Stimulated activated CD4-positive, alpha-beta T cell treated with anti-CD3 and anti-CD28 coated beads, TNF-alpha, amount 100 ng/mL, for 1 hour (primary cell): ENCODE measurements around the gene CYP2A6.

Experiments used
- DNase-seq, 3 donors: peaks; one replicate each; pipeline ENCODE4 v3.0.0-alpha.2; 2020; ENCODE audit warnings: low read depth in 3 of 3, low spot score in 1 of 3

The CYP2A6 gene

DNA sequence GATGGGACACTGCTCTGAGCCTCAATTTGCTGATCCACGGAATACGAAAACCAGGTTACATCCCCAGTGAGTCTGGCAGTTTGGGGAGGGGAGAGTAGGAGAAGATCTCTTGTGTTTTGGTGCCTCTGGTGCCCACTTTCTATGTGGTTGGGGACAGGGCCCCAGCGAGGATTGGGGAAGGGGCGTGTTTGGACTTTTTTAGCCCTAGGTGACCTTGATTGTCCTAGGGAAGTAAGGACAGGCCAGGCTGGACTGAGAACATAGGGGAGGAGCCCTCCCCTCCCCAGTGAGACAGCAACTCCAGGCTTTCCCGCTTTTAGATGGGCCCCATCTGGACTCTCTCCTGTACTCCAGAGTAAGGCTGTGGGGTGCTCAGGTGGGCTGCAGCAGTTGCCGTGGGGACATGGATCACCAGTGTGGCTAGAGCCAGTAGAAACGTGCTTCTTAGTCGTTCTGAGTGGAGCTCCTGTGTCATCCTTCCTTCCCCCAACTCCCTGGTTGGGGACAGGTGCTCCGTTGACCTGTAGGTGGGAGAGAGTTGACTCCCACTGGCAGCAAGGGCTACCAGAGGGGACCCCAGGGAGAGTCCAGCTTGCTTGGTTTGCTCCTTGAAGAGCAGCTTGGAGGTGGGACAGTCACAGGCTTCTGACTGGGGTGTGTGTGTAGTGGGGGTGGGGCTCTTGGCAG is 46.9 kb downstream of the CYP2A6 start:
- DNase-seq, result no peak

DNA sequence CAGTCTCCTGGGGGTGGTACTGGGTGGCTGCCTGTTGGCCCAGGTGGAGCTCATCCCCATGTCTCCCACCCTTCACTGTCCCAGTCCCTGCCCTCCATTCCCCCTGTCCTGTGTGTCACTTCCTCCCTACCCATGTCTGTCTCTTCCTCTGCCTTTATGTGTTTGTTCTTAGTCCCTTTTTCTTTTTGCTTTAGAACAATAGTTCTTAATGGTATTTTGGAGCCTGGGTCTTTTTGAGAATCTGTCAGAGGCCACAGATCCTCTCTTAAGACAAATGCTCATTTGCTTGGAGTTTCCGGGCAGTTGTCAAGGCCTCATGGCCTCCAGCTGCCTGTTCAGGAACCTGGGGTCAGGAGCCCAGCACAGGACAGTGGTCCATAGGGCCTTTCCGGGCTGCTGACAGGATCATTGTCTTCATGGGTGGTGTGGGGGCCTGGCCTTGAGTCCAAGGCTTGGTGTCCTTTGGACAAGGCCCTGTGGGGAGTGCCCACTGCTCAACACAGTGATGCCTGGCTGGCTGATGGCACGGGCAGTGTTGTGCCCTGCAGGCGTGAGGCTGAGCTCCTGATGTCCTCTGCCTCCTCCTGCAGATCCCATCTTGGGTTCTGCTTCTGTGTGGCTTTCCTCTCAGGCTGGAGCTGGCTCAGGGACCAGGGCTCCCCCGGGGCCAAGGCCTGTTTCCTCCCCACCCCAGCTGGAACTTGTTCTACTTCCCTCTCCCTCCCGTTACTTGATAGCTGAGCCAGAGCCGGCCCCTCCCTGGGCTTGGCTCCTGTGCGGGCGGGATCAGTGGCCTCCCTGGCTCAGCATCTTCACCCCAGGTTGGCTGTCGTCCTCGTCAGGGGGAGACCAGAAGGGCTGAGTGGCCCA is 47.7 kb downstream of the CYP2A6 start:
- no peak for DNase-seq

DNA sequence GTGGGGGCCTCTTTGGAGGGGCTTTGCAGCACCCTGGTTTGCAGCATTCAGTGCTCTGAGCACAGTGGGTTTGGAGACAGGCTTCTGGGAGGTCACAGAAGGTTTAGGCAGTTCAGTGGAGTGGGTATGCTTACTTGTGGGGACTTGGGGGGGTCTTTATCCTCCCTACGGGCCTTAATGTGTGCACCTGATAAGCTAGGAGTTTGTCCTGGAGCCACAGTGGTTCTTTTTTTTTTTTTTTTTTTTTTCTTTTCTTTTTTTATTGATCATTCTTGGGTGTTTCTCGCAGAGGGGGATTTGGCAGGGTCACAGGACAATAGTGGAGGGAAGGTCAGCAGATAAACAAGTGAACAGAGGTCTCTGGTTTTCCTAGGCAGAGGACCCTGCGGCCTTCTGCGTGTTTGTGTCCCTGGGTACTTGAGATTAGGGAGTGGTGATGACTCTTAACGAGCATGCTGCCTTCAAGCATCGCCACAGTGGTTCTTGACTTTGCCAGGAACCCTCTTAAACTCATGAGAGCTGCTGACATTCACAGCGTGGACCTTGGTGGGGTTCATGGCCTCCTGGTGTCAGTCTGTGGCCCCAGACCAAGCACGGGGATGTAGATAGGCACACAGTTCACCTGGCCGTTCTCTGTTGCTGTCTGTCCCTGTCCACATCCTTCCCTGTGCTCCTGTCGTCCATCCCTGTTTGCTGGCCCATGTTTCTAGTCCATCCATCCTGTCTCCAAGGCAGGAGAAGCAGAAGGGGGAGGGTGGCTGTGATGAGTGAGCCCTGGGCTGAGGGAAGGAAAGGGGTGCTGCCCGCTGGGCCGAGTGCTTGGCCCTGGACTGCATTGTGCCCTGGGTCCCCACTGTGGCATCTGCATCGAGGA is 48.6 kb downstream of the CYP2A6 start:
- DNase-seq, result no peak

DNA sequence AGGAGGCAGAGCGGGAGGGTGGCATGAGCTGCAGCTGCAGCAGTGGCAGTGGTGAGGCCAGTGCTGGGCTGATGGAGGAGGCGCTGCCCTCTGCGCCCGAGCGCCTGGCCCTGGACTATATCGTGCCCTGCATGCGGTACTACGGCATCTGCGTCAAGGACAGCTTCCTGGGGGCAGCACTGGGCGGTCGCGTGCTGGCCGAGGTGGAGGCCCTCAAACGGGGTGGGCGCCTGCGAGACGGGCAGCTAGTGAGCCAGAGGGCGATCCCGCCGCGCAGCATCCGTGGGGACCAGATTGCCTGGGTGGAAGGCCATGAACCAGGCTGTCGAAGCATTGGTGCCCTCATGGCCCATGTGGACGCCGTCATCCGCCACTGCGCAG is 49.3 kb downstream of the CYP2A6 start:
- no peak for DNase-seq

DNA sequence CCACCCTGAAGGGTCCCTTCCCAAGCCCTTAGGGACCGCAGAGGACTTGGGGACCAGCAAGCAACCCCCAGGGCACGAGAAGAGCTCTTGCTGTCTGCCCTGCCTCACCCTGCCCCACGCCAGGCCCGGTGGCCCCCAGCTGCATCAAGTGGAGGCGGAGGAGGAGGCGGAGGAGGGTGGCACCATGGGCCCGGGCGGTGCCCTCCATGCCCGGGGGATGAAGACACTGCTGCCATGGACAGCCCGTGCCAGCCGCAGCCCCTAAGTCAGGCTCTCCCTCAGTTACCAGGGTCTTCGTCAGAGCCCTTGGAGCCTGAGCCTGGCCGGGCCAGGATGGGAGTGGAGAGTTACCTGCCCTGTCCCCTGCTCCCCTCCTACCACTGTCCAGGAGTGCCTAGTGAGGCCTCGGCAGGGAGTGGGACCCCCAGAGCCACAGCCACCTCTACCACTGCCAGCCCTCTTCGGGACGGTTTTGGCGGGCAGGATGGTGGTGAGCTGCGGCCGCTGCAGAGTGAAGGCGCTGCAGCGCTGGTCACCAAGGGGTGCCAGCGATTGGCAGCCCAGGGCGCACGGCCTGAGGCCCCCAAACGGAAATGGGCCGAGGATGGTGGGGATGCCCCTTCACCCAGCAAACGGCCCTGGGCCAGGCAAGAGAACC is 49.8 kb downstream of the CYP2A6 start:
- DNase-seq, result no peak

DNA sequence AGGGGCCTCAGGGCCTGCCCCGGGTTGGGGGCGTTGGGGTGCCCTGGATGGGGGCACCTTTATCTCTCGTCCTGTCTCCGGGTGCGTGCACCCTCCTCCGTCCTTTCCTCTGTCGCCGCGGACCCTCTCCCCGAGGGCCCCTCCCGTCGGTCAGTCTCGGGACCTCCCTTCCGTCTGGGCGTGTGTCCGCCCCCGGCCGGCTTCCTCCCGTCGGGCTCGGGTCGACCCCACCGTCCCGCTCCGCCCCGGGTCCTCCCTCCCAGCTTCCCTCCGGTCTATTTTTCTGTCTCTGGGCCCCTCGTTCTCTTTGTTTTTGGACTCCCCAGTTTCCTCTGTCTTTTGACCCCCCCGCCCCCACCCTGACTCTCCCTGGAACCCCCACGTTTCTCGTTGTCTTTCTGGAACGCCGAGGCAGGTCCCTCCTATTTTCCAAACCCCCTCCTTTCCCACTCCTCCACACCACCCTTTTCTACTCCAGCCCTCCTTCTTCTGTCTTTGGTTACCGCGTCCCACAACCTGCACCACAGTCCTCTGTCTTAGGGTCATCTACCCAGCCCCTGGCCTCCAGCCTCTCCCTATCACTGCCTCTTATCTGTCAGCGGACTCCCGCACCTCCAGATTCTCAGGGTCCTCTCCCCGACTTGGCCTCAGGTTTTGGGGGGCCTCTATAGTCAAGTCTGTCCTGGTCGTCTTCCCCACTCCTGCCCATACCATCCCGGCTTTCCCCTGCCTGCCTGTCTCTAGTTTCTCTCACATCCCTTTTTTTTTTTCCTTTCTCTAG is 50.5 kb downstream of the CYP2A6 start:
- no peak for DNase-seq

DNA sequence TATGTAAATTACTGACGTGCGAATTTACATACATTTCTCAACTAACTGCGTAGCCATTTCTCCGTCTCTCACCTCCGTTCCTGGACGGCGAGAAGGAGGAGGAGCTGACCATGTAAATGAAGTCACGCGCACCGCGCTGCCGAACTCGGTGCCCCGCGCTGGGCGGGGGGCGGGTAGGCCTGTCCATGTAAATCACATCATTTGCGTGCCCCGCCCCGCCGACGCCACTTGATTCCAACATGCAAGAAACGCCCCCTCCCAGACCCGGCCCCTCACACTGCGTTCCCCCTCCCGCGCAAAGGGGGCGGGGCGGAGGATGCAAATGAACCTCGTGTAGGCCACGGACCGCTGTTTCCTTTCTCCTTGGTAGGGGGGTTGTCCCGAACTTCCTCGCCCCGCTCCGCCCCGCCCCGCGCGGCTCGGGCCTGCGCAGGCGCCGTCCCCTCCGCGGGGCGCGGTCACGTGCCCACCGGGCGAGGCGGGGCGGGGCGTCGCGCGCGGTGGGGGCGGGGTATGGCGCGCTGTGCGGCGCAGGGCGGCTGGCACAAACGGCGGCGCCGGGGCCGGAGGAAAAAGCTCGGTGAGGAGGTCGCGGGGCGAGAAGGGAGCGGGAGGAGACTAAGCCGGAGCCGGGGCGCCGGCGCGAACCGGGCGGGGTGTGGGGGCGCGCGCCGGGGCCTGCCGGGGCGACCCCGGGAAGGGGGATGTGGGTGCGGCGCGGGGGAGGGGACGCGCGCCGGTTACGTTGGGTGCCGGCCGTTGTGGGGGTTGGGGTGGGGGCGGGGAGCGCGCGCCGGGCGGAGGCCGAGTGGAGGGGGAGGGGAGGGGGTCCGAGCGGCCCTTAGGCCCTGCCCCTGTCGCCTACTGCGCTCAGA is 51.3 kb downstream of the CYP2A6 start, which contains the start of gene EGLN2:
TSS of gene EGLN2 (plus strand) at position 509 of the 875 bp plus-strand sequence. CDS start 1,382 bp downstream, outside the sequence.
- DNase-seq, result peak; percentile 100

DNA sequence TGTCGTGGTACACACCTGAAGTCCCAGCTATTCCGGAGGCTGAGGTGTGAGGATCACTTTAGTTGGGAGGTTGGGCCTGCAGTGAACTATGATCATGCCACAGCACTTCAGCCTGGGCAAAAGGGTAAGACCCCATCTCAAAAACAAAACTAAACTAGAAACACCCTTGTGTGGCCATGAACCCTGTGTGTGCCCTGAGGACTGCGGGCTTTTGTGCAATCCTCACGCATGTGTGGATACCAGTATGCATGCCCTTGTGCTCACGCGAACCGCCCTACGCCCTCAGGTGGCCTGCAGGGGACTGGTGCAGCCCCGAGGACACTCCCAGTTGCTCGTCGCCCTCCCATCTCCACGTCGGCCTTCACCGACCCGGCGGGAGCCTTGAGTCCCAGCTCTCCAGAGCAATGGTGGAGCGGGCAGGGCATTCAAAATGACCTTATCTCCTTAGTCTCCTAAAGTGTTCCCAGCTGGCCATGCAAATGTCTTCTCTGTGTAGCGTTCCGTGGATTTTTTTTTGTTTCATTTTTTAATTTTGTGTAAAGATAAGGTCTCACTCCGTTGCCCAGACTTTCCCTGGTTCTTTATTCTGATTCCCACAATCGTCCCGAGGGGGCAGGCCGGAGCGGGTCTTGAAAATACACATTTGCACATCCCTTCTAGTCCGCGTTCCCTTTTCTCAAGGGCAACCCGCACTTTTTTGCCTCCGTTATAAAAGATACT is 52.1 kb downstream of the CYP2A6 start:
- DNase-seq, result no peak

DNA sequence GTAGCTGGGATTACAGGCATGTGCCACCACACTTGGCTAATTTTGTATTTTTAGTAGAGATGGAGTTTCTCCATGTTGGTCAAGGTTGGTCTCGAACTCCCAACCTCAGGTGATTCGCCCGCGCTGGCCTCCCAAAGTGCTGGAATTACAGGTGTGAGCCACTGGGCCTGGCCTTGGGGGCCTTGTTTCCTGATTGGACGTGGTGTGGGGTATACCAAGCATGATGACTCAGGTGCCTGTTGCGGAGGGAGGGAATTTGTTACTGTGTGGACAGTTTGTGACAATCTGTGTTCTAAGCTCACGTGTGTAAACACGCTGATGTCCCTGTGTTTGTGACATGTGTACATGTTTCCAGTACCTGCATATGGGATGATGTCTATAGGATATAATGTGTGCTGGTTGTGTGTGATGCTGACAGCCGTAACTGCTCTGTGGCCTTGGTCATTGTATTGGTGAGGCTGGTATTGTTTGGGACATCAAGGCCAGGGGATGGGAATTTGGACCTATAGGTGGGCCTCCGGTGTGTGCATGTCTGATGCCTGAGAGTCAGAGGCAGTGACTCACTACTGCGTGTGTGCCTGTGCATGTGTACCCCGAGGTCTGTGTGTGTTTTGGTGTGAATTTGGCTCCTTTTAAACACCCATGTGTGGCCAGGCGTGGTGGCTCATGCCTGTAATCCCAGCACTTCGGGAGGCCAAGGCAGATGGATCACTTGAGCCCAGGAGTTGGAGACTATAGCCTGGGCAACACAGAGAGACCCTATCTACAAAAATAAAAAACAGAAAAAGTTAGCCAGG is 52.9 kb downstream of the CYP2A6 start:
- no peak for DNase-seq
